K562 (cell line): Measurements from ENCODE around the gene TMEM107. TPM values are rescaled to one million over a fixed set of nuclear protein-coding genes. Genes with fewer than 3 reads are reported as not detected.

Source experiments
- ARID3B ChIP-seq: fragments of 250-450 bp; sonication (Bioruptor Pico); IDR thresholded peaks from 2 replicates; pipeline ENCODE4 v1.4.0; 2020; ENCODE audit warnings: borderline replicate concordance
- BRCA1 ChIP-seq, 2 experiments: fragments of 450-650 bp in 1 of 2; sonication (generic) in 1 of 2; formaldehyde crosslinking in 1 of 2; IDR thresholded peaks; 2 replicates each; pipeline versions ENCODE4 v1.5.0 to v1.6.1; 2017 to 2020; ENCODE audit warnings: mild to moderate bottlenecking in 1 of 2, missing genetic modification reagents in 1 of 2
- CBX8 ChIP-seq: fragments of 200-600 bp; sonication (generic); IDR thresholded peaks from 2 replicates; pipeline ENCODE4 v1.6.1; 2012; ENCODE audit warnings: borderline replicate concordance, mixed run types, low read depth, mild to moderate bottlenecking, moderate library complexity, mixed read lengths, low read length, control low read depth, inconsistent platforms; ENCODE audit not compliant: poor library complexity, severe bottlenecking; ENCODE audit errors: extremely low read depth
- ELF1 ChIP-seq: fragments of 200-800 bp; sonication (Bioruptor generic); IDR thresholded peaks from 2 replicates; pipeline ENCODE4 v1.6.1; 2016; ENCODE audit warnings: missing genetic modification characterization, missing compliant biosample characterization
- ERF ChIP-seq: fragments of 450-650 bp; formaldehyde crosslinking; IDR thresholded peaks from 2 replicates; pipeline ENCODE4 v1.4.0; 2020; ENCODE audit warnings: mild to moderate bottlenecking, mixed read lengths
- EWSR1 ChIP-seq: fragments of 450-650 bp; IDR thresholded peaks from 2 replicates; pipeline ENCODE4 v1.6.1; 2018; ENCODE audit warnings: borderline replicate concordance, mild to moderate bottlenecking, low read depth, moderate library complexity; ENCODE audit not compliant: partially characterized antibody
- GTF2E2 ChIP-seq: fragments of 200-800 bp; sonication (Bioruptor generic); IDR thresholded peaks from 2 replicates; pipeline ENCODE4 v1.6.1; 2016; ENCODE audit warnings: missing genetic modification characterization, missing compliant biosample characterization
- HNRNPL ChIP-seq: fragments of 200-400 bp; formaldehyde crosslinking; IDR thresholded peaks from 2 replicates; pipeline ENCODE4 v1.6.1; 2017; ENCODE audit warnings: low read depth, mild to moderate bottlenecking, low read length
- JUN ChIP-seq, 2 experiments: sonication (generic) in 1 of 2; formaldehyde crosslinking in 1 of 2; IDR thresholded peaks; 2 replicates each; pipeline versions ENCODE4 v1.6.1 to v1.8.0; 2012 to 2022; ENCODE audit warnings: borderline replicate concordance in 2 of 2, mild to moderate bottlenecking in 2 of 2, improper control_type of control experiment in 1 of 2, low read depth in 1 of 2, low read length in 1 of 2, missing genetic modification reagents in 1 of 2
- KLF10 ChIP-seq: fragments of 250-450 bp; sonication (Bioruptor Pico); IDR thresholded peaks from 2 replicates; pipeline ENCODE4 v1.6.1; 2021; ENCODE audit warnings: matching md5 sums
- MITF ChIP-seq: IDR thresholded peaks from 2 replicates; pipeline ENCODE4 v1.6.1; 2014; ENCODE audit warnings: antibody characterized with exemption
- RAD21 ChIP-seq, 2 experiments: fragments of 250-450 bp in 1 of 2; fragments of 450-650 bp in 1 of 2; sonication (Bioruptor Pico) in 1 of 2; formaldehyde crosslinking in 1 of 2; IDR thresholded peaks in 1 of 2; conservative IDR thresholded peaks in 1 of 2; 2 replicates each; pipeline versions ENCODE4 v1.4.0 to v1.8.0; 2020 to 2022; ENCODE audit warnings: mild to moderate bottlenecking in 2 of 2, moderate library complexity in 1 of 2
- SMARCA5 ChIP-seq: fragments of 450-650 bp; IDR thresholded peaks from 2 replicates; pipeline ENCODE4 v1.6.1; 2016
- SMARCC2 ChIP-seq: fragments of 450-650 bp; IDR thresholded peaks from 2 replicates; pipeline ENCODE4 v1.6.1; 2017; ENCODE audit warnings: antibody characterized with exemption, moderate library complexity, mild to moderate bottlenecking, low read depth
- TCF7 ChIP-seq: sonication (generic); IDR thresholded peaks from 2 replicates; pipeline ENCODE4 v1.6.1; 2016; ENCODE audit warnings: antibody characterized with exemption, borderline replicate concordance
- ZKSCAN8 ChIP-seq: fragments of 200-800 bp; sonication (Bioruptor generic); IDR thresholded peaks from 2 replicates; pipeline ENCODE4 v1.6.1; 2016; ENCODE audit warnings: missing genetic modification characterization, missing compliant biosample characterization
- ZNF197 ChIP-seq: fragments of 200-800 bp; sonication (Bioruptor generic); IDR thresholded peaks from 2 replicates; pipeline ENCODE4 v1.6.1; 2016; ENCODE audit warnings: low read depth, missing genetic modification characterization, missing compliant biosample characterization
- ZNF398 ChIP-seq: fragments of 250-450 bp; sonication (Bioruptor Pico); IDR thresholded peaks from 2 replicates; pipeline ENCODE4 v1.8.0; 2021; ENCODE audit warnings: moderate library complexity, mild to moderate bottlenecking, inconsistent platforms
- ZNF57 ChIP-seq: fragments of 450-650 bp; formaldehyde crosslinking; IDR thresholded peaks from 2 replicates; pipeline ENCODE4 v1.4.0; 2020; ENCODE audit warnings: mild to moderate bottlenecking, moderate library complexity
- ZNF586 ChIP-seq: fragments of 450-650 bp; formaldehyde crosslinking; conservative IDR thresholded peaks from 2 replicates; pipeline ENCODE4 v1.4.0; 2020; ENCODE audit warnings: mild to moderate bottlenecking, moderate library complexity
- polyA plus RNA-seq, 8 experiments: library from polyadenylated mRNA; depleted of rRNA in 4 of 8; stranded (reverse) in 5 of 8; unstranded in 3 of 8; fragments of >200 nt; fragmentation: Nextera tagmentation in 2 of 8; fragmentation: Illumina TruSeq in 1 of 8; extraction: Ambion mirVana in 2 of 8; extraction: Trizol in 1 of 8; gene quantifications; 2 replicates each; pipeline versions ENCODE4 v1.2.1 to v1.2.3, GENCODE V29; 2011 to 2014; ENCODE audit warnings: inconsistent platforms in 1 of 8, missing spikeins in 1 of 8
- total RNA-seq, 7 experiments: library from RNA; depleted of rRNA in 6 of 7; stranded (reverse); fragments of >200 nt in 6 of 7; fragmentation: Illumina TruSeq in 2 of 7; extraction: Trizol in 2 of 7; gene quantifications; 2 replicates each; pipeline versions ENCODE4 v1.2.1 to v1.2.3, GENCODE V29; 2011 to 2021; ENCODE audit warnings: low replicate concordance in 1 of 7

Gene TMEM107
- total and polyA plus RNA-seq, 9 of the 15 experiments (the other 6 are each of a cell fraction or from before 2014, with no cell fraction given) = 7.1 to 26.2 (median 16.9) TPM

- TF ChIP-seq RAD21 (CRISPR knock-in tag; conservative IDR thresholded peaks at IDR 0.05 in 1 of 2, IDR thresholded peaks at IDR 0.05 in 1 of 2) = peak in 1 of 2 experiments; percentile 22; a peak in 1 of 4 replicates
- TF ChIP-seq ZNF586 (CRISPR knock-in tag) = no peak
- TF ChIP-seq SMARCC2 = no peak
- 0 out of 2 replicates have a peak, but pooled peaks have one; percentile 34 for TF ChIP-seq JUN (IDR thresholded peaks at IDR 0.05; ENCODE audit: borderline replicate concordance, low read depth, low read length)
- peak; percentile 92 for TF ChIP-seq JUN (CRISPR knock-in tag; IDR thresholded peaks at IDR 0.05; ENCODE audit: borderline replicate concordance)
- no peak for TF ChIP-seq ERF (CRISPR knock-in tag)
- TF ChIP-seq ARID3B = no peak
- no peak for TF ChIP-seq KLF10
- peak; percentile 54; the same call in 1 of the 2 replicates for TF ChIP-seq ELF1 (tag)
- TF ChIP-seq MITF = no peak
- TF ChIP-seq BRCA1 (IDR thresholded peaks at IDR 0.05) = no peak
- TF ChIP-seq BRCA1 (CRISPR knock-in tag; IDR thresholded peaks at IDR 0.05) = no peak
- no peak for TF ChIP-seq CBX8
- no peak for TF ChIP-seq GTF2E2 (tag)
- TF ChIP-seq TCF7 = 0 out of 2 replicates have a peak, but pooled peaks have one; percentile 30
- TF ChIP-seq ZNF398 (CRISPR knock-in tag) = no peak
- peak; percentile 73; the same call in 1 of the 2 replicates for TF ChIP-seq SMARCA5
- 0 out of 2 replicates have a peak, but pooled peaks have one; percentile 34 for TF ChIP-seq ZNF197 (CRISPR knock-in tag)
- no peak for TF ChIP-seq EWSR1
- no peak for TF ChIP-seq HNRNPL
- TF ChIP-seq ZKSCAN8 (CRISPR knock-in tag) = 0 out of 2 replicates have a peak, but pooled peaks have one; percentile 54
- no peak for TF ChIP-seq ZNF57 (CRISPR knock-in tag)
These were observed 10.8 kb upstream of the TMEM107 start (continued) for GRCh38 chr17:8186787-8187516.
